IMR-90 (cell line): ENCODE measurements around the gene TBL3. TPM values are rescaled to one million over a fixed set of nuclear protein-coding genes. Genes with fewer than 3 reads are reported as not detected.
A peak's percentile ranks its signal among the peaks of the same experiment; 100 is the strongest.

Experiments used
- ATAC-seq: fragments of 200-7000 bp; cut with Tn5 transposase; 2 replicates; pipeline ENCODE4 v1.9.1; 2020; ENCODE audit warnings: low read depth, mild to moderate bottlenecking, moderate library complexity
- BruUV-seq: library from RNA; stranded (reverse); fragments of 400-500 nt; replicated peaks from 2 replicates; lab custom pipeline; 2021; lab: Mats Ljungman, UMichigan
- CTCF ChIA-PET: fragments of 300-600 bp; formaldehyde crosslinking; extraction: SDS; loops from one replicate; lab custom pipeline; 2021; ENCODE audit warnings: antibody characterized with exemption; lab: Yijun Ruan, JAX
- POLR2A ChIA-PET: fragments of 300-600 bp; sonication (Branson Sonifier 250); formaldehyde crosslinking; loops from one replicate; lab custom pipeline; 2022; ENCODE audit warnings: antibody characterized with exemption; ENCODE audit not compliant: unreplicated experiment; lab: Charles Lee
- DNase-seq: peaks from one replicate; pipeline ENCODE4 v3.0.0; 2013
- H2AFZ ChIP-seq: replicated peaks from 2 replicates; pipeline ENCODE3; 2013; ENCODE audit warnings: low read length, mild to moderate bottlenecking; ENCODE audit not compliant: poor library complexity
- H2AK5ac ChIP-seq: 2 replicates; pipeline ENCODE4 v1.6.1; 2013; ENCODE audit warnings: low read depth, low read length, inconsistent platforms
- H2AK9ac ChIP-seq: replicated peaks from 2 replicates; pipeline ENCODE3; 2013; ENCODE audit warnings: mild to moderate bottlenecking, low read depth, low read length, moderate library complexity; ENCODE audit not compliant: poor library complexity
- H2BK120ac ChIP-seq: 2 replicates; pipeline ENCODE4 v1.6.1; 2013; ENCODE audit warnings: low read depth, low read length, inconsistent platforms
- H2BK15ac ChIP-seq: 3 replicates; pipeline ENCODE4 v1.6.1; 2013; ENCODE audit warnings: low read depth, low read length, inconsistent platforms
- H2BK20ac ChIP-seq: 2 replicates; pipeline ENCODE4 v1.6.1; 2013; ENCODE audit warnings: low read depth, mild to moderate bottlenecking, inconsistent platforms, low read length, moderate library complexity
- H2BK5ac ChIP-seq: 2 replicates; pipeline ENCODE4 v1.6.1; 2013; ENCODE audit warnings: mild to moderate bottlenecking, low read depth, low read length, inconsistent platforms; ENCODE audit not compliant: poor library complexity, severe bottlenecking
- H3K14ac ChIP-seq: replicated peaks from 2 replicates; pipeline ENCODE4 v1.6.1; 2013; ENCODE audit warnings: low read depth, low read length, inconsistent platforms
- H3K18ac ChIP-seq: 2 replicates; pipeline ENCODE4 v1.6.1; 2013; ENCODE audit warnings: low read depth, low read length, control low read depth
- H3K23ac ChIP-seq: 2 replicates; pipeline ENCODE4 v1.6.1; 2013; ENCODE audit warnings: low read depth, low read length, inconsistent platforms
- H3K27ac ChIP-seq: 2 replicates; pipeline ENCODE4 v1.5.1; 2013; ENCODE audit warnings: mild to moderate bottlenecking, control low read depth, low read length; ENCODE audit not compliant: insufficient read depth
- H3K27me3 ChIP-seq: 2 replicates; pipeline ENCODE4 v1.6.1; 2013; ENCODE audit warnings: low read length; ENCODE audit not compliant: control insufficient read depth, insufficient read depth
- H3K36me3 ChIP-seq: 2 replicates; pipeline ENCODE4 v1.6.1; 2013; ENCODE audit warnings: low read length, mixed read lengths; ENCODE audit not compliant: control insufficient read depth, insufficient read depth
- H3K4ac ChIP-seq: 2 replicates; pipeline ENCODE4 v1.6.1; 2013; ENCODE audit warnings: low read depth, low read length, inconsistent platforms
- H3K4me1 ChIP-seq: 2 replicates; pipeline ENCODE4 v1.6.1; 2013; ENCODE audit warnings: low read length, mixed read lengths; ENCODE audit not compliant: control insufficient read depth, insufficient read depth
- H3K4me2 ChIP-seq: 2 replicates; pipeline ENCODE4 v1.6.1; 2013; ENCODE audit warnings: low read depth, mild to moderate bottlenecking, control low read depth, low read length, moderate library complexity
- H3K4me3 ChIP-seq: 2 replicates; pipeline ENCODE4 v1.5.1; 2013; ENCODE audit warnings: low read depth, mild to moderate bottlenecking, control low read depth, low read length, moderate library complexity; ENCODE audit not compliant: insufficient read depth
- H3K56ac ChIP-seq: 2 replicates; pipeline ENCODE4 v1.6.1; 2013; ENCODE audit warnings: low read length, inconsistent platforms; ENCODE audit not compliant: insufficient read depth; ENCODE audit errors: extremely low read depth
- H3K79me1 ChIP-seq, 2 experiments: 2 replicates each; pipeline ENCODE4 v1.6.1; 2013; ENCODE audit warnings: low read length in 2 of 2, inconsistent platforms in 1 of 2, low read depth in 1 of 2
- H3K9ac ChIP-seq: 2 replicates; pipeline ENCODE4 v1.6.1; 2013; ENCODE audit warnings: low read depth, low read length, control low read depth
- H3K9me1 ChIP-seq: 2 replicates; pipeline ENCODE4 v1.6.1; 2013; ENCODE audit warnings: low read length, inconsistent platforms; ENCODE audit not compliant: insufficient read depth
- H3K9me3 ChIP-seq: 2 replicates; pipeline ENCODE4 v1.6.1; 2013; ENCODE audit warnings: low read length; ENCODE audit not compliant: control insufficient read depth, insufficient read depth
- H4K20me1 ChIP-seq: 2 replicates; pipeline ENCODE4 v1.6.1; 2013; ENCODE audit warnings: low read length, inconsistent platforms; ENCODE audit not compliant: insufficient read depth
- H4K5ac ChIP-seq: 2 replicates; pipeline ENCODE4 v1.6.1; 2013; ENCODE audit warnings: mild to moderate bottlenecking, low read depth, low read length, control low read depth
- H4K8ac ChIP-seq, 2 experiments: 2 replicates each; pipeline ENCODE4 v1.6.1; 2013; ENCODE audit warnings: low read depth in 2 of 2, low read length in 2 of 2, control low read depth in 1 of 2, inconsistent platforms in 1 of 2
- H4K91ac ChIP-seq: 2 replicates; pipeline ENCODE4 v1.6.1; 2013; ENCODE audit warnings: low read depth, low read length, inconsistent platforms; ENCODE audit not compliant: insufficient read depth
- CTCF ChIP-seq: conservative IDR thresholded peaks from 2 replicates; pipeline ENCODE4 v1.5.1; 2012; ENCODE audit warnings: mild to moderate bottlenecking, low read depth, low read length, improper control_type of control experiment
- MXI1 ChIP-seq: IDR thresholded peaks from 2 replicates; pipeline ENCODE4 v1.6.1; 2012; ENCODE audit warnings: low read depth, mild to moderate bottlenecking, low read length, moderate library complexity, borderline replicate concordance
- SMC3 ChIP-seq: fragments of 150-350 bp; IDR thresholded peaks from 2 replicates; pipeline ENCODE4 v1.6.1; 2016; ENCODE audit warnings: low read depth, mild to moderate bottlenecking, antibody characterized with exemption, low read length, moderate library complexity
- WGBS, 2 experiments: methylation state at CpG; one replicate each; pipeline versions ENCODE4 v1.1.5 to v1.1.7; 2013; ENCODE audit warnings: missing lambda C conversion rate in 2 of 2; ENCODE audit not compliant: insufficient read length in 1 of 2; ENCODE audit errors: extremely low coverage in 2 of 2; 5-methylcytosine and 5-hydroxymethylcytosine counted together
- dilution Hi-C: fragments of 300-500 bp; cut with HindIII; formaldehyde crosslinking; loops from one replicate; pipeline ENCODE4 v1.14.3; 2018; ENCODE audit warnings: low sequenced_read_pairs; ENCODE audit not compliant: unreplicated experiment
- in situ Hi-C: fragments of 300-500 bp; cut with MboI; formaldehyde crosslinking; loops from 3 replicates; pipeline ENCODE4 v1.14.3; 2019; ENCODE audit warnings: low sequenced_read_pairs, inconsistent platforms, mixed read lengths
- intact Hi-C: fragments of 100-400 bp; cut with micrococcal nuclease; formaldehyde crosslinking; loops from 2 replicates; pipeline ENCODE4 v1.10.0; 2022
- polyA plus RNA-seq, 3 experiments: library from polyadenylated mRNA; depleted of rRNA; stranded (reverse); fragments of >200 nt; gene quantifications; 2 replicates each; pipeline ENCODE4 v1.2.3, GENCODE V29; 2012; ENCODE audit warnings: low replicate concordance in 1 of 3
- total RNA-seq: library from RNA; depleted of rRNA; stranded (reverse); fragments of >200 nt; gene quantifications from 2 replicates; pipeline ENCODE4 v1.2.3, GENCODE V29; 2012

TBL3 gene
- total and polyA plus RNA-seq, 2 of the 4 experiments (the other 2 are of a cell fraction), result 38.5 to 60.8 TPM

GRCh38 chr16:1963806-1964505 lies 7.9 kb upstream of the TBL3 start:
- dilution Hi-C loops, result no loop called here
- Histone ChIP-seq H3K4me1 (peaks cover 12% of the 10 kb centered on the region), H2BK5ac (no peak overlapping the region), H3K79me1 (peaks cover 3 to 53% of the 10 kb centered on the region in 2 experiments), H3K9ac (peak overlapping the region; percentile 85), H3K9me3 (no peaks in the 10 kb centered on the region), H2BK15ac (no peak overlapping the region), H4K91ac (peak overlapping the region; percentile 11; the same call in 1 of the 2 replicates), H2AK9ac (peak overlapping the region; percentile 97), H3K56ac (peak overlapping the region; percentile 73), H3K9me1 (0 out of 2 replicates have a peak, but pooled peaks cover 6% of the 10 kb centered on the region), H4K20me1 (peaks cover 43% of the 10 kb centered on the region), H2BK120ac (no peak overlapping the region), H4K5ac (no peak overlapping the region), H2AFZ (no peak overlapping the region), H3K18ac (no peak overlapping the region), H3K4me2 (peak overlapping the region; percentile 84), H2BK20ac (no peak overlapping the region), H2AK5ac (peak overlapping the region; percentile 58), H3K27ac (peak overlapping the region; percentile 62), H3K23ac (peak overlapping the region; percentile 37), H3K4me3 (peak overlapping the region; percentile 87), H3K14ac (peak overlapping the region; percentile 94), H3K36me3 (peaks cover 27% of the 10 kb centered on the region), H3K27me3 (no peaks in the 10 kb centered on the region), H3K4ac (peak overlapping the region; percentile 64), H4K8ac (peak overlapping the region in 1 of 2 experiments; percentile 7; a peak in 1 of 4 replicates)
- intact Hi-C loops, result no loop called here
- peak; percentile 8 for ATAC-seq
- WGBS, 2 experiments, result 6% methylated on average over 9 of the region's 44 CpGs; no CpG with 5 or more reads in 1 of the 2 experiments
- CTCF ChIA-PET, result interaction anchor here (0.9 to 1.0 kb wide), 2 partner anchors 151 to 177 kb away, joined by 3 read pairs; no protein-coding TSS in a partner anchor
- TF ChIP-seq SMC3 (no peak), MXI1 (0 out of 2 replicates have a peak, but pooled peaks have one; percentile 42), CTCF (0 out of 2 replicates have a peak, but pooled peaks have one; percentile 3)
- in situ Hi-C loops, result no loop called here
- BruUV-seq, result no TSS peak
- POLR2A ChIA-PET, result interaction anchor here (0.9 to 1.0 kb wide), 3 partner anchors 14 to 176 kb away, joined by 3 to 9 read pairs (median 3); no protein-coding TSS in a partner anchor
- no peak for DNase-seq
